Neural cell (in vitro differentiated cells): ENCODE measurements around the gene SMARCAD1. TPM values are rescaled to one million over a fixed set of nuclear protein-coding genes. Genes with fewer than 3 reads are reported as not detected.

Experiments used
- H2AFZ ChIP-seq: fragments of 200-600, 300-800 bp; sonication (generic), shearing (Covaris generic); 2 replicates; pipeline ENCODE4 v1.6.0; 2014; ENCODE audit warnings: low read depth, mild to moderate bottlenecking, antibody characterized with exemption, low read length, moderate library complexity
- H3F3A ChIP-seq: fragments of 200-600 bp; shearing (Covaris generic); 2 replicates; pipeline ENCODE4 v1.6.1; 2016; ENCODE audit warnings: mild to moderate bottlenecking, moderate library complexity, mixed read lengths, antibody characterized with exemption, low read length; ENCODE audit not compliant: insufficient read depth, poor library complexity, severe bottlenecking
- H3K27ac ChIP-seq: fragments of 200-600, 300-800 bp; sonication (generic), shearing (Covaris generic); 2 replicates; pipeline ENCODE4 v1.5.1; 2014; ENCODE audit warnings: mild to moderate bottlenecking, low read length, moderate library complexity
- H3K27me3 ChIP-seq: fragments of 300-800, 200-600 bp; sonication (generic), shearing (Covaris generic); 2 replicates; pipeline ENCODE4 v1.6.0; 2014; ENCODE audit warnings: mild to moderate bottlenecking, low read depth, low read length, moderate library complexity; ENCODE audit not compliant: insufficient read depth
- H3K36me3 ChIP-seq: fragments of 300-800, 200-600 bp; sonication (generic), shearing (Covaris generic); 2 replicates; pipeline ENCODE4 v1.5.1; 2014; ENCODE audit warnings: mild to moderate bottlenecking, antibody characterized with exemption, low read length, moderate library complexity; ENCODE audit not compliant: insufficient read depth
- H3K4me2 ChIP-seq: fragments of 300-800, 200-600 bp; sonication (generic), shearing (Covaris generic); 2 replicates; pipeline ENCODE4 v1.6.0; 2014; ENCODE audit warnings: mild to moderate bottlenecking, low read length
- H3K4me3 ChIP-seq: fragments of 300-800, 200-600 bp; sonication (generic), shearing (Covaris generic); 2 replicates; pipeline ENCODE4 v1.5.1; 2014; ENCODE audit warnings: mild to moderate bottlenecking, low read length, moderate library complexity
- H3K79me2 ChIP-seq: fragments of 200-600 bp; shearing (Covaris generic); replicated peaks from 2 replicates; pipeline ENCODE4 v1.6.0; 2014; ENCODE audit warnings: mild to moderate bottlenecking, low read length, moderate library complexity; ENCODE audit not compliant: insufficient read depth
- H3K9ac ChIP-seq: fragments of 300-800, 200-600 bp; sonication (generic), shearing (Covaris generic); 2 replicates; pipeline ENCODE4 v1.6.1; 2016; ENCODE audit warnings: mild to moderate bottlenecking, low read length, mixed read lengths
- H3K9me2 ChIP-seq: fragments of 200-600 bp; shearing (Covaris generic); 2 replicates; pipeline ENCODE4 v1.6.1; 2016; ENCODE audit warnings: mild to moderate bottlenecking, low read length, mixed read lengths; ENCODE audit not compliant: insufficient read depth
- H3K9me3 ChIP-seq: fragments of 200-600, 300-800 bp; sonication (generic), shearing (Covaris generic); 2 replicates; pipeline ENCODE4 v1.6.1; 2016; ENCODE audit warnings: mild to moderate bottlenecking, mixed run types, low read length, moderate library complexity, mixed read lengths
- H4K20me1 ChIP-seq: fragments of 200-600 bp; shearing (Covaris generic); 2 replicates; pipeline ENCODE4 v1.6.1; 2016; ENCODE audit warnings: mild to moderate bottlenecking, mixed run types; ENCODE audit not compliant: insufficient read depth
- EP300 ChIP-seq: fragments of 450-650 bp; conservative IDR thresholded peaks from 2 replicates; pipeline ENCODE4 v1.6.1; 2014; ENCODE audit warnings: antibody characterized with exemption, mild to moderate bottlenecking, moderate library complexity; ENCODE audit not compliant: poor library complexity, severe bottlenecking
- MXI1 ChIP-seq: fragments of 450-650 bp; conservative IDR thresholded peaks from 2 replicates; pipeline ENCODE4 v1.6.1; 2014; ENCODE audit warnings: antibody characterized with exemption, mild to moderate bottlenecking; ENCODE audit not compliant: poor library complexity, severe bottlenecking
- POLR2AphosphoS5 ChIP-seq: IDR thresholded peaks from 2 replicates; pipeline ENCODE4 v1.6.1; 2012
- TAF1 ChIP-seq: IDR thresholded peaks from 2 replicates; pipeline ENCODE4 v1.6.1; 2012; ENCODE audit warnings: low read depth
- polyA plus RNA-seq: library from polyadenylated mRNA; depleted of rRNA; stranded (reverse); fragments of >200 nt; gene quantifications from 2 replicates; pipeline ENCODE4 v1.2.3, GENCODE V29; 2014
- TF ChIP-seq, protein P1 (sequence below): IDR thresholded peaks from 2 replicates; pipeline ENCODE4 v1.6.1; 2012; ENCODE audit warnings: borderline replicate concordance
- TF ChIP-seq, protein P2 (sequence below): fragments of 450-650 bp; IDR thresholded peaks from 2 replicates; pipeline ENCODE4 v1.5.1; 2014; ENCODE audit warnings: antibody characterized with exemption, mild to moderate bottlenecking, moderate library complexity; ENCODE audit not compliant: poor library complexity, severe bottlenecking

The SMARCAD1 gene
- polyA plus RNA-seq, 1 donor from 2014 or later, result 129 TPM

DNA sequence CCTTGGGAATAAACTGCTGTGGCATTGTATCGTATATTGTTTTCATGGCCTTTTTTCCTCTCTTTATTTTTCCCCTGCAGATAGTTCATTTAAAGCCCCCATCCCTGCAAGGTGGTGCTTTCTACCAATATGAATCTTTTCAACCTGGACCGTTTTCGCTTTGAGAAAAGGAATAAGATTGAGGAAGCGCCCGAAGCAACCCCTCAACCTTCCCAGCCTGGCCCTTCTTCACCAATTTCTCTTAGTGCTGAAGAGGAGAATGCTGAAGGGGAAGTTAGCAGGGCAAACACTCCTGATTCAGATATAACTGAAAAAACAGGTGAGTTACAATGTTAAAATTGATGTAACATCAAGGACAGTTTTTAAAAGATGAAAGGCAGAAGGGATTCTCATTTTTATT, 601 bp downstream of the SMARCAD1 start:
- TF ChIP-seq TAF1, result no peak
- no peak for TF ChIP-seq EP300
- TF ChIP-seq, protein P1, sequence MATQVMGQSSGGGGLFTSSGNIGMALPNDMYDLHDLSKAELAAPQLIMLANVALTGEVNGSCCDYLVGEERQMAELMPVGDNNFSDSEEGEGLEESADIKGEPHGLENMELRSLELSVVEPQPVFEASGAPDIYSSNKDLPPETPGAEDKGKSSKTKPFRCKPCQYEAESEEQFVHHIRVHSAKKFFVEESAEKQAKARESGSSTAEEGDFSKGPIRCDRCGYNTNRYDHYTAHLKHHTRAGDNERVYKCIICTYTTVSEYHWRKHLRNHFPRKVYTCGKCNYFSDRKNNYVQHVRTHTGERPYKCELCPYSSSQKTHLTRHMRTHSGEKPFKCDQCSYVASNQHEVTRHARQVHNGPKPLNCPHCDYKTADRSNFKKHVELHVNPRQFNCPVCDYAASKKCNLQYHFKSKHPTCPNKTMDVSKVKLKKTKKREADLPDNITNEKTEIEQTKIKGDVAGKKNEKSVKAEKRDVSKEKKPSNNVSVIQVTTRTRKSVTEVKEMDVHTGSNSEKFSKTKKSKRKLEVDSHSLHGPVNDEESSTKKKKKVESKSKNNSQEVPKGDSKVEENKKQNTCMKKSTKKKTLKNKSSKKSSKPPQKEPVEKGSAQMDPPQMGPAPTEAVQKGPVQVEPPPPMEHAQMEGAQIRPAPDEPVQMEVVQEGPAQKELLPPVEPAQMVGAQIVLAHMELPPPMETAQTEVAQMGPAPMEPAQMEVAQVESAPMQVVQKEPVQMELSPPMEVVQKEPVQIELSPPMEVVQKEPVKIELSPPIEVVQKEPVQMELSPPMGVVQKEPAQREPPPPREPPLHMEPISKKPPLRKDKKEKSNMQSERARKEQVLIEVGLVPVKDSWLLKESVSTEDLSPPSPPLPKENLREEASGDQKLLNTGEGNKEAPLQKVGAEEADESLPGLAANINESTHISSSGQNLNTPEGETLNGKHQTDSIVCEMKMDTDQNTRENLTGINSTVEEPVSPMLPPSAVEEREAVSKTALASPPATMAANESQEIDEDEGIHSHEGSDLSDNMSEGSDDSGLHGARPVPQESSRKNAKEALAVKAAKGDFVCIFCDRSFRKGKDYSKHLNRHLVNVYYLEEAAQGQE, result no peak
- no peak for TF ChIP-seq MXI1
- no peak for TF ChIP-seq POLR2AphosphoS5
- TF ChIP-seq, protein P2, sequence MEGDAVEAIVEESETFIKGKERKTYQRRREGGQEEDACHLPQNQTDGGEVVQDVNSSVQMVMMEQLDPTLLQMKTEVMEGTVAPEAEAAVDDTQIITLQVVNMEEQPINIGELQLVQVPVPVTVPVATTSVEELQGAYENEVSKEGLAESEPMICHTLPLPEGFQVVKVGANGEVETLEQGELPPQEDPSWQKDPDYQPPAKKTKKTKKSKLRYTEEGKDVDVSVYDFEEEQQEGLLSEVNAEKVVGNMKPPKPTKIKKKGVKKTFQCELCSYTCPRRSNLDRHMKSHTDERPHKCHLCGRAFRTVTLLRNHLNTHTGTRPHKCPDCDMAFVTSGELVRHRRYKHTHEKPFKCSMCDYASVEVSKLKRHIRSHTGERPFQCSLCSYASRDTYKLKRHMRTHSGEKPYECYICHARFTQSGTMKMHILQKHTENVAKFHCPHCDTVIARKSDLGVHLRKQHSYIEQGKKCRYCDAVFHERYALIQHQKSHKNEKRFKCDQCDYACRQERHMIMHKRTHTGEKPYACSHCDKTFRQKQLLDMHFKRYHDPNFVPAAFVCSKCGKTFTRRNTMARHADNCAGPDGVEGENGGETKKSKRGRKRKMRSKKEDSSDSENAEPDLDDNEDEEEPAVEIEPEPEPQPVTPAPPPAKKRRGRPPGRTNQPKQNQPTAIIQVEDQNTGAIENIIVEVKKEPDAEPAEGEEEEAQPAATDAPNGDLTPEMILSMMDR, result no peak
- H3F3A ChIP-seq, result no peaks in the 10 kb centered on the region
- H3K36me3 ChIP-seq, result peaks cover 2% of the 10 kb centered on the region
- H3K79me2 ChIP-seq, result peaks cover 41% of the 10 kb centered on the region
- H3K9me3 ChIP-seq, result no peaks in the 10 kb centered on the region
- peak overlapping the region; percentile 78 for H2AFZ ChIP-seq
- H3K27ac ChIP-seq, result peak overlapping the region; percentile 97
- peak overlapping the region; percentile 98 for H3K9ac ChIP-seq
- no peaks in the 10 kb centered on the region for H4K20me1 ChIP-seq
- H3K9me2 ChIP-seq, result no peaks in the 10 kb centered on the region
- no peaks in the 10 kb centered on the region for H3K27me3 ChIP-seq
- H3K4me2 ChIP-seq, result peak overlapping the region; percentile 99
- H3K4me3 ChIP-seq, result peak overlapping the region; percentile 82

DNA sequence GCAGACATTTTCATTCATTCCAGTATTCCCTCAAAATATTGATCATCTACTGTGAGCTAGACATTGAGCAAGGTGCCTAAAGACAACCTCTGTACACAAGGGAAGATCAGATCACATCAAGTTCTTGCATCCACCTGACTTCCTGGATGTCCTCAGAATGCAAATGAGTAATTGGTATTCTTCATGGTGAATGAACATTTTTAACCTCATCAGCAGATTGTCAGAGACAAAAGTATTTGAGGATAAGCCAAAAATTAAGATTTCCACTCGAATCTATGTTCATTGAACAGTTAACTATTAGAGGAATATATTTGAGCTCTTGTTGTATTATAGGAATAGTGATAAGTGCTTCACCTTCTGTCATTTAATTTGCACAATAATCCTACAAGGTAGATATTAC, 1.3 kb downstream of the SMARCAD1 start:
- Histone ChIP-seq H2AFZ (no peak overlapping the region), H3K27me3 (no peaks in the 10 kb centered on the region), H3K9me2 (no peaks in the 10 kb centered on the region), H4K20me1 (no peaks in the 10 kb centered on the region), H3K9ac (peak overlapping the region; percentile 98), H3K27ac (peak overlapping the region; percentile 97), H3K4me3 (peak overlapping the region; percentile 82), H3F3A (no peaks in the 10 kb centered on the region), H3K36me3 (peaks cover 9% of the 10 kb centered on the region), H3K79me2 (peaks cover 47% of the 10 kb centered on the region), H3K4me2 (peak overlapping the region; percentile 99), H3K9me3 (no peaks in the 10 kb centered on the region)
- TF ChIP-seq MXI1 (no peak), TAF1 (no peak), EP300 (no peak)
- TF ChIP-seq, protein P2, result no peak
